ENCODE measurements around the gene OSBP2. TPM values are rescaled to one million over a fixed set of nuclear protein-coding genes. Genes with fewer than 3 reads are reported as not detected.

OSBP2 gene
- total RNA-seq, 4 donors from 2014 or later, result 3.3 to 7.7 (median 4.6) TPM; not detected in 1

DNA sequence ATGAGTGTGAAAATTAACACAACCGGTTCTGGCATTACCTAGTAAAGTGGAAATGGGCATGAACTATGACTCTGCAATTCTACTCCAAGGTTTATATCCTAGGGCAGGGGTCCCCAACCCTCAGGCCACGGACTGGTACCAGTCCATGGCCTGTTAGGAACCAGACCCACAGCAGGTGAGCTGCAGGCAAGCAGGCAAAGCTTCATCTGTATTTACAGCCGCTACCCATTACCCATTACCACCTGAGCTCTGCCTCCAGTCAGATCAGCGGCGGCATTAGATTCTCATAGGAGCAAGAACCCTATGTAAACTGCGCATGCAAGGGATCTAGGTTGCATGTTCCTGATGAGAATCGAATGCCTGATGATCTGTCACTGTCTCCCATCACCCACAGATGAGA is 224.1 kb downstream of the OSBP2 start:
- H3K4me1 ChIP-seq, result no peaks in the 10 kb centered on the region

DNA sequence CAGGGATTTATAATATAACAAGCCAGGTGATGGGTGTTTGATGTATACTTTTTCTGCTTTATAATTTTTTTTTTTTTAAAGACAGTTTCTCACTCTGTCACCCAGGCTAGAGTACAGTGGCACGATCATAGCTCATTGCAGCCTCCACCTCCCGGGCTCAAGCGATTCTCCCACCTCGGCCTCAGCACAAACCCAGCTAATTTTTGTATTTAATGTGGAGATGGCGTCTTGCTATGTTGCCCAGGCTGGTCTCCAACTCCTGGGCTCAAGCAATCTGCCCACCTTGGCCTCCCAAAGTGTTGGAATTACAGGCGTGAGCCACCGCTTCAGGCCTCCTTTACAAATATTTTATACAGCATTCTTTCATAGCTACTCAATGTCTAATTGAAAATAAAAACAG is 225.3 kb downstream of the OSBP2 start:
- Histone ChIP-seq H3K9me3 (peaks cover 0 to 9% of the 10 kb centered on the region in 2 donors), H3K4me3 (no peak overlapping the region), H3K36me3 (no peaks in the 10 kb centered on the region), H3K27ac (no peak overlapping the region), H3K4me1 (no peaks in the 10 kb centered on the region), H3K27me3 (no peaks in the 10 kb centered on the region)
- intact Hi-C loops (cut with DNase I; ENCODE audit: low total_unique reads), result no loop called here
- TF ChIP-seq, protein P1, sequence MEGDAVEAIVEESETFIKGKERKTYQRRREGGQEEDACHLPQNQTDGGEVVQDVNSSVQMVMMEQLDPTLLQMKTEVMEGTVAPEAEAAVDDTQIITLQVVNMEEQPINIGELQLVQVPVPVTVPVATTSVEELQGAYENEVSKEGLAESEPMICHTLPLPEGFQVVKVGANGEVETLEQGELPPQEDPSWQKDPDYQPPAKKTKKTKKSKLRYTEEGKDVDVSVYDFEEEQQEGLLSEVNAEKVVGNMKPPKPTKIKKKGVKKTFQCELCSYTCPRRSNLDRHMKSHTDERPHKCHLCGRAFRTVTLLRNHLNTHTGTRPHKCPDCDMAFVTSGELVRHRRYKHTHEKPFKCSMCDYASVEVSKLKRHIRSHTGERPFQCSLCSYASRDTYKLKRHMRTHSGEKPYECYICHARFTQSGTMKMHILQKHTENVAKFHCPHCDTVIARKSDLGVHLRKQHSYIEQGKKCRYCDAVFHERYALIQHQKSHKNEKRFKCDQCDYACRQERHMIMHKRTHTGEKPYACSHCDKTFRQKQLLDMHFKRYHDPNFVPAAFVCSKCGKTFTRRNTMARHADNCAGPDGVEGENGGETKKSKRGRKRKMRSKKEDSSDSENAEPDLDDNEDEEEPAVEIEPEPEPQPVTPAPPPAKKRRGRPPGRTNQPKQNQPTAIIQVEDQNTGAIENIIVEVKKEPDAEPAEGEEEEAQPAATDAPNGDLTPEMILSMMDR (IDR thresholded peaks at IDR 0.05), result no peak
- DNase-seq, result no peak

More for the DNA sequence above, 224.1 kb downstream of the OSBP2 start:
- intact Hi-C loops (cut with DNase I; ENCODE audit: low total_unique reads), result no loop called here
- Histone ChIP-seq H3K36me3 (no peaks in the 10 kb centered on the region), H3K27me3 (no peaks in the 10 kb centered on the region), H3K4me3 (no peak overlapping the region), H3K27ac (no peak overlapping the region), H3K9me3 (peaks cover 0 to 9% of the 10 kb centered on the region in 2 donors)
- TF ChIP-seq POLR2A (IDR thresholded peaks at IDR 0.05), result no peak
- TF ChIP-seq, protein P1 (IDR thresholded peaks at IDR 0.05), result no peak
- no peak for DNase-seq

DNA sequence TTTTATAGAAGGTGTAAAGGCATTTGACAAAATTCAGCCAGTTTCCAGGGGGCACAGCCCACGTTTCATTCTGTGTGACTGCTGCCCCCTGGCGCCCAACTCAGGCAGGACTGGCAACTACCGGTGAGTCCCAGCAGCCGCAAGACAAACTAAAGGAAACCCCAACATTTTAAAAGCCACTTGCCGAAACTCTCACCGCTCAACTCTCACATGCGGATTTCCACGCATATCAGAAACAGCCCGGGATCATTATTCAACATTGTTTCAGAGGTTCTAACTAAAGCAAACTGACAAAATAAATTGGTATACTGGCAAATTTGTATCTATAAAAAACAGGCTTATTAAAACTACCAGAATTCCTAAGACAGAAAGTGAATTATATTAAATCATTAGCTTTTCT is 225.7 kb downstream of the OSBP2 start:
- intact Hi-C loops (cut with DNase I; ENCODE audit: low total_unique reads), result no loop called here
- TF ChIP-seq POLR2A (IDR thresholded peaks at IDR 0.05), result no peak
- TF ChIP-seq, protein P1 (IDR thresholded peaks at IDR 0.05), result peak; percentile 82 to 86 (median 82)
- DNase-seq, result peak; percentile 78 to 79
- Histone ChIP-seq H3K4me1 (no peaks in the 10 kb centered on the region), H3K9me3 (peaks cover 0 to 5% of the 10 kb centered on the region in 2 donors), H3K27ac (no peak overlapping the region), H3K36me3 (no peaks in the 10 kb centered on the region), H3K27me3 (no peaks in the 10 kb centered on the region), H3K4me3 (no peak overlapping the region)

DNA sequence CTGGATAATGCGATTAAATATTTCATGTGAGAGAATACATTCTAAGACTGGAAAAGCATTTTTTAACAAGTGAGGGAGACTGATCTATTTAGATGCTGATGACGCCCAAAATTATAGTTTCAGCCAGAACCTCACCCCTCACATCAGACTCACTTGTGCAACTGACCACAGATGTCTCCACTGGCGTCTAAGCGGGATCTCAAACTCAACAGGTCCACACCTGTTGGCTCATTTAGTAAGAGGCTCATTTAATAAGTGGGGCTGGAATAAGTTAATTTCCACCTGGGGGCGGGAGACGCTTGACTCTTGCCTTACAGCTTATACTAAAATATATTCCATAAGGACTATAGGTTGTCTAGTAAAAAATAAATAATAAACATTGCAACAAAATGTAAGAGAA is 226.4 kb downstream of the OSBP2 start:
- Histone ChIP-seq H3K36me3 (no peaks in the 10 kb centered on the region), H3K27me3 (no peaks in the 10 kb centered on the region), H3K9me3 (no peaks in the 10 kb centered on the region), H3K4me3 (peak overlapping the region in 1 of 2 donors; percentile 29), H3K4me1 (no peaks in the 10 kb centered on the region), H3K27ac (no peak overlapping the region)
- DNase-seq, result no peak
- TF ChIP-seq, protein P1 (IDR thresholded peaks at IDR 0.05), result no peak
- no peak for TF ChIP-seq POLR2A (IDR thresholded peaks at IDR 0.05)
- intact Hi-C loops (cut with DNase I; ENCODE audit: low total_unique reads), result no loop called here

DNA sequence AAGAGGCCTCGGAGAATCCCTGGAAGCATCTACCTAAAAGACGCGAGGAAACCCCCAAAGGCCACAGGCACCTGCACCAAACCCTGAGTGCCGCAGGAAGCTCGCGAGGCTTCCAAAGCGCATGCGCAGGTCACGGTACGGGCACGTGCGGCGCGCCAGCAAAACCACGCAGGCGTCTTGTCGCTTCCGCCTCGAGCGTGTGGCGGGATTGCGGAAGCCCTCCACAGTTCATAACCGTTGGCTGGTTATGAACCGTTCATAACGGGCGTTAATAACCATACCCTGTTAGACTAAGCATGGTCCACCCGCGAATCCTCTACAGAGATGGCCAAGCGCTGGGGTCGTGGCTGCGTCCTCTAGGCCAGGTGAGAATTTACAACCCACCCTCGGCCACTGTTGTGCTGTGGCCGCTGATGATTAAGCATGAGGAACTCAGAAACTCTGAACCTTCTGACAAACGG is 227.5 kb downstream of the OSBP2 start:
- Histone ChIP-seq H3K27ac (peak overlapping the region in 1 of 2 donors; percentile 36), H3K27me3 (no peaks in the 10 kb centered on the region), H3K9me3 (no peaks in the 10 kb centered on the region), H3K36me3 (no peaks in the 10 kb centered on the region), H3K4me1 (no peaks in the 10 kb centered on the region), H3K4me3 (peak overlapping the region; percentile 23 to 29)
- no peak for TF ChIP-seq POLR2A (IDR thresholded peaks at IDR 0.05)
- TF ChIP-seq, protein P1 (IDR thresholded peaks at IDR 0.05), result no peak
- intact Hi-C loops (cut with DNase I; ENCODE audit: low total_unique reads), result no loop called here
- DNase-seq, result peak; percentile 25 to 65
